ENCODE results near the gene VPS52.

VPS52 gene

GRCh38 chr6:33208091-33208967 lies 63.3 kb downstream of the VPS52 start, which contains the start of gene RING1 (continued):
- TF ChIP-seq ZNF433 (tag by site-specific recombination; IDR thresholded peaks at IDR 0.05; ENCODE audit: low read depth) = no peak
- peak; percentile 51 for TF ChIP-seq ZNF580 (tag by site-specific recombination; IDR thresholded peaks at IDR 0.05)
- TF ChIP-seq ZNF423 (tag by site-specific recombination; IDR thresholded peaks at IDR 0.05) = peak; percentile 71
- TF ChIP-seq, protein P1, sequence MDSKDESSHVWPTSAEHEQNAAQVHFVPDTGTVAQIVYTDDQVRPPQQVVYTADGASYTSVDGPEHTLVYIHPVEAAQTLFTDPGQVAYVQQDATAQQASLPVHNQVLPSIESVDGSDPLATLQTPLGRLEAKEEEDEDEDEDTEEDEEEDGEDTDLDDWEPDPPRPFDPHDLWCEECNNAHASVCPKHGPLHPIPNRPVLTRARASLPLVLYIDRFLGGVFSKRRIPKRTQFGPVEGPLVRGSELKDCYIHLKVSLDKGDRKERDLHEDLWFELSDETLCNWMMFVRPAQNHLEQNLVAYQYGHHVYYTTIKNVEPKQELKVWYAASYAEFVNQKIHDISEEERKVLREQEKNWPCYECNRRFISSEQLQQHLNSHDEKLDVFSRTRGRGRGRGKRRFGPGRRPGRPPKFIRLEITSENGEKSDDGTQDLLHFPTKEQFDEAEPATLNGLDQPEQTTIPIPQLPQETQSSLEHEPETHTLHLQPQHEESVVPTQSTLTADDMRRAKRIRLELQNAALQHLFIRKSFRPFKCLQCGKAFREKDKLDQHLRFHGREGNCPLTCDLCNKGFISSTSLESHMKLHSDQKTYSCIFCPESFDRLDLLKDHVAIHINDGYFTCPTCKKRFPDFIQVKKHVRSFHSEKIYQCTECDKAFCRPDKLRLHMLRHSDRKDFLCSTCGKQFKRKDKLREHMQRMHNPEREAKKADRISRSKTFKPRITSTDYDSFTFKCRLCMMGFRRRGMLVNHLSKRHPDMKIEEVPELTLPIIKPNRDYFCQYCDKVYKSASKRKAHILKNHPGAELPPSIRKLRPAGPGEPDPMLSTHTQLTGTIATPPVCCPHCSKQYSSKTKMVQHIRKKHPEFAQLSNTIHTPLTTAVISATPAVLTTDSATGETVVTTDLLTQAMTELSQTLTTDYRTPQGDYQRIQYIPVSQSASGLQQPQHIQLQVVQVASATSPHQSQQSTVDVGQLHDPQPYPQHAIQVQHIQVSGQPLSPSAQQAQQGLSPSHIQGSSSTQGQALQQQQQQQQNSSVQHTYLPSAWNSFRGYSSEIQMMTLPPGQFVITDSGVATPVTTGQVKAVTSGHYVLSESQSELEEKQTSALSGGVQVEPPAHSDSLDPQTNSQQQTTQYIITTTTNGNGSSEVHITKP (tag by site-specific recombination; IDR thresholded peaks at IDR 0.05) = 0 out of 2 replicates have a peak, but pooled peaks have one; percentile 9
- TF ChIP-seq OSR2 (tag by site-specific recombination; IDR thresholded peaks at IDR 0.05) = peak; percentile 14; the same call in 1 of the 2 replicates
- TF ChIP-seq, protein P2, sequence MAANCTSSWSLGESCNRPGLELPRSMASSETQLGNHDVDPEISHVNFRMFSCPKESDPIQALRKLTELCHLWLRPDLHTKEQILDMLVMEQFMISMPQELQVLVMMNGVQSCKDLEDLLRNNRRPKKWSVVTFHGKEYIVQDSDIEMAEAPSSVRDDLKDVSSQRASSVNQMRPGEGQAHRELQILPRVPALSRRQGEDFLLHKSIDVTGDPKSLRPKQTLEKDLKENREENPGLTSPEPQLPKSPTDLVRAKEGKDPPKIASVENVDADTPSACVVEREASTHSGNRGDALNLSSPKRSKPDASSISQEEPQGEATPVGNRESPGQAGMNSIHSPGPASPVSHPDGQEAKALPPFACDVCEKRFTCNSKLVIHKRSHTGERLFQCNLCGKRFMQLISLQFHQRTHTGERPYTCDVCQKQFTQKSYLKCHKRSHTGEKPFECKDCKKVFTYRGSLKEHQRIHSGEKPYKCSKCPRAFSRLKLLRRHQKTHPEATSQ (tag by site-specific recombination; IDR thresholded peaks at IDR 0.05) = peak; percentile 92
- TF ChIP-seq ZNF112 (tag by site-specific recombination; IDR thresholded peaks at IDR 0.05) = no peak
- TF ChIP-seq KLF16 (tag by site-specific recombination; IDR thresholded peaks at IDR 0.05) = no peak
- peak; percentile 32; the same call in 1 of the 2 replicates for TF ChIP-seq ZFP69B (tag by site-specific recombination; IDR thresholded peaks at IDR 0.05)
- peak; percentile 49 for TF ChIP-seq IKZF3 (tag by site-specific recombination; IDR thresholded peaks at IDR 0.05)
- TF ChIP-seq ZNF510 (tag by site-specific recombination; IDR thresholded peaks at IDR 0.05; ENCODE audit: insufficient replicate concordance) = no peak
- no peak for TF ChIP-seq ZNF654 (tag by site-specific recombination; IDR thresholded peaks at IDR 0.05; ENCODE audit: low read depth)
- TF ChIP-seq MZF1 (tag by site-specific recombination; IDR thresholded peaks at IDR 0.05; ENCODE audit: borderline replicate concordance) = 0 out of 2 replicates have a peak, but pooled peaks have one; percentile 20
- peak; percentile 92 for TF ChIP-seq ZNF629 (tag by site-specific recombination; IDR thresholded peaks at IDR 0.05)
- TF ChIP-seq ZNF157 (tag by site-specific recombination; IDR thresholded peaks at IDR 0.05) = 0 out of 2 replicates have a peak, but pooled peaks have one; percentile 14
- TF ChIP-seq ZNF501 (tag by site-specific recombination; IDR thresholded peaks at IDR 0.05) = peak; percentile 78
- peak; percentile 49; the same call in 1 of the 2 replicates for TF ChIP-seq ZNF843 (tag by site-specific recombination; IDR thresholded peaks at IDR 0.05)
- TF ChIP-seq ZNF48 (tag by site-specific recombination; IDR thresholded peaks at IDR 0.05) = no peak
- TF ChIP-seq, protein P3, sequence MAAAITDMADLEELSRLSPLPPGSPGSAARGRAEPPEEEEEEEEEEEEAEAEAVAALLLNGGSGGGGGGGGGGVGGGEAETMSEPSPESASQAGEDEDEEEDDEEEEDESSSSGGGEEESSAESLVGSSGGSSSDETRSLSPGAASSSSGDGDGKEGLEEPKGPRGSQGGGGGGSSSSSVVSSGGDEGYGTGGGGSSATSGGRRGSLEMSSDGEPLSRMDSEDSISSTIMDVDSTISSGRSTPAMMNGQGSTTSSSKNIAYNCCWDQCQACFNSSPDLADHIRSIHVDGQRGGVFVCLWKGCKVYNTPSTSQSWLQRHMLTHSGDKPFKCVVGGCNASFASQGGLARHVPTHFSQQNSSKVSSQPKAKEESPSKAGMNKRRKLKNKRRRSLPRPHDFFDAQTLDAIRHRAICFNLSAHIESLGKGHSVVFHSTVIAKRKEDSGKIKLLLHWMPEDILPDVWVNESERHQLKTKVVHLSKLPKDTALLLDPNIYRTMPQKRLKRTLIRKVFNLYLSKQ (tag by site-specific recombination; IDR thresholded peaks at IDR 0.05; ENCODE audit: borderline replicate concordance) = peak; percentile 49; the same call in 1 of the 2 replicates
- TF ChIP-seq EGR2 (tag by site-specific recombination; IDR thresholded peaks at IDR 0.05; ENCODE audit: low read depth) = peak; percentile 90
- TF ChIP-seq ZNF585B (tag by site-specific recombination; IDR thresholded peaks at IDR 0.05) = no peak; the same call in 1 of the 2 replicates
- TF ChIP-seq, protein P4, sequence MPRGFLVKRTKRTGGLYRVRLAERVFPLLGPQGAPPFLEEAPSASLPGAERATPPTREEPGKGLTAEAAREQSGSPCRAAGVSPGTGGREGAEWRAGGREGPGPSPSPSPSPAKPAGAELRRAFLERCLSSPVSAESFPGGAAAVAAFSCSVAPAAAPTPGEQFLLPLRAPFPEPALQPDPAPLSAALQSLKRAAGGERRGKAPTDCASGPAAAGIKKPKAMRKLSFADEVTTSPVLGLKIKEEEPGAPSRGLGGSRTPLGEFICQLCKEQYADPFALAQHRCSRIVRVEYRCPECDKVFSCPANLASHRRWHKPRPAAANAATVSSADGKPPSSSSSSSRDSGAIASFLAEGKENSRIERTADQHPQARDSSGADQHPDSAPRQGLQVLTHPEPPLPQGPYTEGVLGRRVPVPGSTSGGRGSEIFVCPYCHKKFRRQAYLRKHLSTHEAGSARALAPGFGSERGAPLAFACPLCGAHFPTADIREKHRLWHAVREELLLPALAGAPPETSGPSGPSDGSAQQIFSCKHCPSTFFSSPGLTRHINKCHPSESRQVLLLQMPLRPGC (tag by site-specific recombination; IDR thresholded peaks at IDR 0.05) = peak; percentile 89
- peak; percentile 67; the same call in 1 of the 2 replicates for TF ChIP-seq ZNF2 (tag by site-specific recombination; IDR thresholded peaks at IDR 0.05)
- TF ChIP-seq HOXD13 (CRISPR knock-in tag; IDR thresholded peaks at IDR 0.05; ENCODE audit: borderline replicate concordance) = no peak
- peak; percentile 59 for TF ChIP-seq ZSCAN30 (tag by site-specific recombination; IDR thresholded peaks at IDR 0.05)
- peak; percentile 48 for TF ChIP-seq ZIC2 (tag by site-specific recombination; IDR thresholded peaks at IDR 0.05)
- peak; percentile 66; the same call in 1 of the 2 replicates for TF ChIP-seq SP7 (tag by site-specific recombination; IDR thresholded peaks at IDR 0.05)
- TF ChIP-seq ZNF391 (tag by site-specific recombination; IDR thresholded peaks at IDR 0.05; ENCODE audit: borderline replicate concordance, low read depth) = peak; percentile 53; the same call in 1 of the 2 replicates
- TF ChIP-seq SP3 (tag by site-specific recombination; IDR thresholded peaks at IDR 0.05) = peak; percentile 68
- TF ChIP-seq ZNF416 (tag by site-specific recombination; IDR thresholded peaks at IDR 0.05) = no peak
- peak; percentile 57; the same call in 1 of the 2 replicates for TF ChIP-seq OVOL3 (tag by site-specific recombination; IDR thresholded peaks at IDR 0.05)
- TF ChIP-seq HOXC10 (CRISPR knock-in tag; IDR thresholded peaks at IDR 0.05) = 0 out of 2 replicates have a peak, but pooled peaks have one; percentile 54
